ENCODE data around the gene SLC39A11.

Gene SLC39A11

GRCh38 chr17:73074566-73074965 is 17.9 kb downstream of the SLC39A11 start:
- Mint-ChIP-seq H3K27me3 (ENCODE audit: low read depth) (no peaks in the 10 kb centered on the region), H3K4me1 (peaks cover 26% of the 10 kb centered on the region), H3K9me3 (peaks cover 5% of the 10 kb centered on the region), H3K27ac (peak overlapping the region in 2 of 3 experiments; percentile 25 to 63), H3K36me3 (ENCODE audit: low read depth) (peaks cover 16% of the 10 kb centered on the region), H3K4me3 (no peak overlapping the region)
- TF ChIP-seq CTCF (IDR thresholded peaks at IDR 0.05; ENCODE audit: unreplicated experiment in 3 of 3), result no peak

- TF ChIP-seq CTCF (IDR thresholded peaks at IDR 0.05; ENCODE audit: unreplicated experiment in 3 of 3), result no peak
- peaks cover 17% of the 10 kb centered on the region for H3K36me3 Mint-ChIP-seq (ENCODE audit: low read depth)
- H3K27me3 Mint-ChIP-seq (ENCODE audit: low read depth), result no peaks in the 10 kb centered on the region
- peak overlapping the region in 2 of 3 experiments; percentile 28 to 49 for H3K27ac Mint-ChIP-seq
- peaks cover 3% of the 10 kb centered on the region for H3K9me3 Mint-ChIP-seq
- H3K4me3 Mint-ChIP-seq, result no peak overlapping the region
- peaks cover 48% of the 10 kb centered on the region for H3K4me1 Mint-ChIP-seq
These were observed 20.1 kb downstream of the SLC39A11 start for GRCh38 chr17:73072219-73072962.

DNA sequence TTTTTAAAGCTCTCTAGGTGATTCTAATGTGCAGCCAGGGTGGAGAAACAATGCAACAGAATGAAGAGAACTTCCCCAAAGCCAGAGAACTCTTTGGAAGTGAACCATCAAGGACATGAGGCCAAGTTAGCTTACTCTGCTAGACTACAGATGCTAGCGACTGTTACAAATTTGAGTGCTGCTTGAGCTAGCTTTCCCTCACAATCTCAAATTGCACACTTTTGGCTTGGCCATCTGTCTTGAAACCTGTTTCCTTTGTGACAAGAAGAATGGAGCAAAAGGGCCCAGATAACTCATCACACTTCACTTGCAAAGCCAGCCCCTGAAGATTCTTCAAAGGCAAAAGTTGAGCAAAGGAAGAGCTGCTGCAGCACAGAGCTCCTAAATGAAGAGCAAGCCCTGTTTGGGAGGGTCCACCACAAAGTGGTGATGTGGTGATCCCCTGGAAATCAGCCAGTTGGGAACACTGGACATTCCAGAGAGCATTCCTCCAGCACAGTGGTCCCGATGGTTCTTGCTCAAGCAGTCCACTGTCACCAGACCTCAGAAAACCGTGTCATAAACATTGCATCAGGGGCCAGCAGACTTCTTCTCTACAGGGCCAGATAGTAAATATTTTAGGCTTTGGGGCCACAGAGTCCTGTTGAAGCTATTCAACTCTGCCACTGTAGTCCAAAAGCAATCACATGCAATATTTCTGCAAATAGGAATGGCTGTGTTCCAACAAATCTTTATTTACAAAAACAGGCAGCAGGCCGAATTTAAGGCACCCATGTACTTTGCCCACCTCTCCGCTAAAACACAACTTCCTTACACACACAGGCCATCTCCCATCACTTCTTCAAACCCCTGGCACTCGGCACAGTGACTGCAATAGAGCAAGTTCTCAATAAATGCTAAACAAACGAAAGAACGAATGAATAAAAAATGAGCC is 21.2 kb downstream of the SLC39A11 start:
- TF ChIP-seq CTCF (IDR thresholded peaks at IDR 0.05; ENCODE audit: unreplicated experiment in 3 of 3), result no peak
- no peak overlapping the region for H3K4me3 Mint-ChIP-seq
- peaks cover 59% of the 10 kb centered on the region for H3K4me1 Mint-ChIP-seq
- H3K9me3 Mint-ChIP-seq, result peaks cover 3% of the 10 kb centered on the region
- no peaks in the 10 kb centered on the region for H3K27me3 Mint-ChIP-seq (ENCODE audit: low read depth)
- peak overlapping the region; percentile 3 to 71 (median 58) for H3K27ac Mint-ChIP-seq
- peaks cover 21% of the 10 kb centered on the region for H3K36me3 Mint-ChIP-seq (ENCODE audit: low read depth)

DNA sequence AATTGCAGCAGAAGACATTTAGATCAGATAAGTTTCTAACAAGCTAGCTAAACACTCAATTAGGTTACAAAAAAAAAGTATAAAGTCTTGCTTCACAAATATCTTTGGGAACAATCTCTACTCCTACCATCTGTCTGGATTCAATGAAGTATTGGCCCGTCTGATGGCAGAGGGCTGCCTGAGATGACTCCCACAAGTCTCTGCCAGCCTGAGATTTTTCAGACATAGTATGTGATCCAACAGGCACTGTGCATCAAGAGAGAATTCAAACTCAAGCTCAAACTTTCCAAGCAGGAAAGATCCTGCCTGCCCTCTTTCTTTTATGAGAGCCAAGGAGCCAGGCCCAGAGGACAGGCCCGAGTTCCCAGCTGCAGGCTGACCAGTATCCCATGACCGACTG is 22.6 kb downstream of the SLC39A11 start:
- Mint-ChIP-seq H3K9me3 (peaks cover 3% of the 10 kb centered on the region), H3K36me3 (ENCODE audit: low read depth) (peaks cover 21% of the 10 kb centered on the region), H3K27ac (peak overlapping the region; percentile 74 to 97 (median 94)), H3K4me3 (no peak overlapping the region), H3K27me3 (ENCODE audit: low read depth) (no peaks in the 10 kb centered on the region), H3K4me1 (peaks cover 70% of the 10 kb centered on the region)
- no peak for TF ChIP-seq CTCF (IDR thresholded peaks at IDR 0.05; ENCODE audit: unreplicated experiment in 3 of 3)

- Mint-ChIP-seq H3K4me1 (peaks cover 76% of the 10 kb centered on the region), H3K36me3 (ENCODE audit: low read depth) (peaks cover 21% of the 10 kb centered on the region), H3K27me3 (ENCODE audit: low read depth) (no peaks in the 10 kb centered on the region), H3K4me3 (no peak overlapping the region), H3K9me3 (peaks cover 3% of the 10 kb centered on the region), H3K27ac (peak overlapping the region; percentile 74 to 97 (median 94))
- TF ChIP-seq CTCF (IDR thresholded peaks at IDR 0.05; ENCODE audit: unreplicated experiment in 3 of 3), result no peak
These were observed 23.2 kb downstream of the SLC39A11 start for GRCh38 chr17:73069164-73069770.
